ENCODE measurements around the gene FREM1.

FREM1 gene

DNA sequence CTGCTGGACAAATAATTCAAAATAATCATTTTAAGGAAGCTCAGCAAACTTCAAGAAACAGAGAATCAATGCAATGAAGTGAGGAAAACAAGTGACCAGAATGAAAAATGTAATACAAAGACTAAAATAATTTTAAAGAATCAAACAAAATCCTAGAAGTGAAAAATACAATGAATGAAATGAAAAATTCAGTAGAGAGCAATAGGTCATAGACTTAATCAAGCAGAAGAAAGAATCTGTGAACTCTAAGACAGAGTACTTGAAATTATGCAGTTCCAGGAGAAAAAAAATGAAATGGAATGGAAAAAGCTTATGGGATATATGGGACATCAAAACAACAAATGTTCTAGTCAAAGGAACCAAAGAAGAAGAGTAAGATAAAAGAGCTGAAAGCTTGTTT lies 205.1 kb downstream of the FREM1 start:
- H3K9me2 ChIP-seq (replicated peaks; ENCODE audit: insufficient read depth, low read length), result no peaks in the 10 kb centered on the region
- H3K27ac ChIP-seq (ENCODE audit: low read depth, low read length), result no peak overlapping the region
- no peaks in the 10 kb centered on the region for H3K36me3 ChIP-seq (ENCODE audit: low read length)
- no peak for TF ChIP-seq EZH2phosphoT487 (conservative IDR thresholded peaks at IDR 0.05; ENCODE audit: low read length)
- TF ChIP-seq CTCF (IDR thresholded peaks at IDR 0.05; ENCODE audit: insufficient read depth, low read length, poor library complexity, severe bottlenecking), result no peak
- H3F3A ChIP-seq (ENCODE audit: insufficient read depth), result no peaks in the 10 kb centered on the region
- no peak overlapping the region for H3K4me2 ChIP-seq (ENCODE audit: low read depth, low read length, poor library complexity, severe bottlenecking)
- H3K4me3 ChIP-seq (ENCODE audit: insufficient read depth, low read length, poor library complexity, severe bottlenecking), result no peak overlapping the region
- H4K20me1 ChIP-seq (ENCODE audit: low read depth, low read length), result no peaks in the 10 kb centered on the region
- no peaks in the 10 kb centered on the region for H3K79me2 ChIP-seq (ENCODE audit: insufficient read depth, low read length)
- H3K9me3 ChIP-seq (ENCODE audit: insufficient read depth, low read length), result peaks cover 3% of the 10 kb centered on the region; the same call in 1 of the 2 replicates
- H2AFZ ChIP-seq (ENCODE audit: low read depth, low read length, severe bottlenecking), result no peak overlapping the region
- 0 out of 2 replicates have a peak, but pooled peaks cover 5% of the 10 kb centered on the region for H3K27me3 ChIP-seq (ENCODE audit: low read length)
- H3K9ac ChIP-seq (ENCODE audit: low read length), result no peak overlapping the region

DNA sequence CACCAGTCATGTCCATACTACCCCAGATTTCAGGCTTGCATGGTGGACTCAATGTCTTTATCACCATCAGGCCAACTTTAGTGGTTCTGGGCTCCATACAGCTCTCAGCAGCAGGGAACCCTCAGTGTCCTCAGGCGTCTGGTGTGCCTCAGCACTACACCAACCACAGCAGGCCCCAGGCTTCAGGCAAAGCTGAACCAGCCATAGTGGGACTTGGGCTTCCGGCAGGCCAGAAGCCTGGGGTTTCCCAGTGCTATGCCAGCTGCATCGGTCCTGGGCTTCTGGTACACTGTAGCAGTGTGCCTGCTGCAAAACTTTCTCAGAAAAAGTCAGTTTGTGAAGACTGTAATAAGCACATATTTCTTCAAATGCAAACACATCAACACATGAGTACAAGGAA lies 205.9 kb downstream of the FREM1 start:
- Histone ChIP-seq H3K27me3 (ENCODE audit: low read length) (0 out of 2 replicates have a peak, but pooled peaks cover 5% of the 10 kb centered on the region), H3K27ac (ENCODE audit: low read depth, low read length) (no peak overlapping the region), H3F3A (ENCODE audit: insufficient read depth) (no peaks in the 10 kb centered on the region), H3K36me3 (ENCODE audit: low read length) (no peaks in the 10 kb centered on the region), H3K79me2 (ENCODE audit: insufficient read depth, low read length) (no peaks in the 10 kb centered on the region), H3K9me2 (replicated peaks; ENCODE audit: insufficient read depth, low read length) (no peaks in the 10 kb centered on the region), H3K4me3 (ENCODE audit: insufficient read depth, low read length, poor library complexity, severe bottlenecking) (no peak overlapping the region), H3K9me3 (ENCODE audit: insufficient read depth, low read length) (peaks cover 3% of the 10 kb centered on the region; the same call in 1 of the 2 replicates), H4K20me1 (ENCODE audit: low read depth, low read length) (no peaks in the 10 kb centered on the region), H3K4me2 (ENCODE audit: low read depth, low read length, poor library complexity, severe bottlenecking) (no peak overlapping the region), H3K9ac (ENCODE audit: low read length) (no peak overlapping the region), H2AFZ (ENCODE audit: low read depth, low read length, severe bottlenecking) (no peak overlapping the region)
- no peak for TF ChIP-seq CTCF (IDR thresholded peaks at IDR 0.05; ENCODE audit: insufficient read depth, low read length, poor library complexity, severe bottlenecking)
- TF ChIP-seq EZH2phosphoT487 (conservative IDR thresholded peaks at IDR 0.05; ENCODE audit: low read length), result no peak

- TF ChIP-seq EZH2phosphoT487 (conservative IDR thresholded peaks at IDR 0.05; ENCODE audit: low read length), result no peak
- no peak for TF ChIP-seq CTCF (IDR thresholded peaks at IDR 0.05; ENCODE audit: insufficient read depth, low read length, poor library complexity, severe bottlenecking)
- H3K27me3 ChIP-seq (ENCODE audit: low read length), result 0 out of 2 replicates have a peak, but pooled peaks cover 3% of the 10 kb centered on the region
- H3K27ac ChIP-seq (ENCODE audit: low read depth, low read length), result no peak overlapping the region
These were observed 208.0 kb downstream of the FREM1 start for GRCh38 chr9:14702200-14702720.

More at GRCh38 chr9:14702200-14702720, 208.0 kb downstream of the FREM1 start:
- no peaks in the 10 kb centered on the region for H3K36me3 ChIP-seq (ENCODE audit: low read length)
- H3F3A ChIP-seq (ENCODE audit: insufficient read depth), result no peaks in the 10 kb centered on the region
- H4K20me1 ChIP-seq (ENCODE audit: low read depth, low read length), result no peaks in the 10 kb centered on the region
- H3K4me2 ChIP-seq (ENCODE audit: low read depth, low read length, poor library complexity, severe bottlenecking), result no peak overlapping the region
- no peaks in the 10 kb centered on the region for H3K9me2 ChIP-seq (replicated peaks; ENCODE audit: insufficient read depth, low read length)
- no peak overlapping the region for H3K4me3 ChIP-seq (ENCODE audit: insufficient read depth, low read length, poor library complexity, severe bottlenecking)
- H3K79me2 ChIP-seq (ENCODE audit: insufficient read depth, low read length), result no peaks in the 10 kb centered on the region
- H2AFZ ChIP-seq (ENCODE audit: low read depth, low read length, severe bottlenecking), result no peak overlapping the region
- H3K9ac ChIP-seq (ENCODE audit: low read length), result no peak overlapping the region
- H3K9me3 ChIP-seq (ENCODE audit: insufficient read depth, low read length), result peaks cover 3% of the 10 kb centered on the region; the same call in 1 of the 2 replicates

Data from SU-DHL-6 (cell line).